Measurements from ENCODE around the gene NLRP4. TPM values are rescaled to one million over a fixed set of nuclear protein-coding genes. Genes with fewer than 3 reads are reported as not detected.

Gene NLRP4
- total RNA-seq (ENCODE audit: low replicate concordance), result not detected in 2 replicates

GRCh38 chr19:55836340-55836739, at the start of gene NLRP4:
Gene NLRP4, plus strand, starts transcription at chr19:55836540. Its CDS starts 15,541 bp downstream, at chr19:55852081.
- Mint-ChIP-seq H3K4me1 (no peaks in the 10 kb centered on the region), H3K9me3 (peaks cover 24% of the 10 kb centered on the region), H3K36me3 (no peaks in the 10 kb centered on the region), H3K27me3 (ENCODE audit: insufficient read depth, low read depth) (no peaks in the 10 kb centered on the region), H3K27ac (no peak within 1 kb of the TSS), H3K4me3 (no peak within 1 kb of the TSS)
- no peak within 1 kb of the TSS for H2AFZ ChIP-seq (replicated peaks)
- H3K79me2 ChIP-seq (ENCODE audit: low read depth), result no peaks in the 10 kb centered on the region
- no peaks in the 10 kb centered on the region for H3F3A ChIP-seq (ENCODE audit: low read depth)
- no peaks in the 10 kb centered on the region for H3K27me3 ChIP-seq
- TF ChIP-seq CTCF (IDR thresholded peaks at IDR 0.05) (no peak), EZH2 (IDR thresholded peaks at IDR 0.05) (no peak), EZH2phosphoT487 (IDR thresholded peaks at IDR 0.05) (no peak)
- no peak within 1 kb of the TSS for H3K27ac ChIP-seq
- H3K9ac ChIP-seq, result no peak within 1 kb of the TSS
- peaks cover 40% of the 10 kb centered on the region for H3K9me3 ChIP-seq (ENCODE audit: low read depth)
- no peaks in the 10 kb centered on the region for H3K36me3 ChIP-seq
- no peaks in the 10 kb centered on the region for H3K4me1 ChIP-seq
- DNase-seq (ENCODE audit: low spot score), result no peak
- no peak within 1 kb of the TSS for H3K4me3 ChIP-seq
- H3K4me2 ChIP-seq, result no peak within 1 kb of the TSS
- H4K20me1 ChIP-seq (ENCODE audit: low read depth), result no peaks in the 10 kb centered on the region

- Histone ChIP-seq H3K36me3 (no peaks in the 10 kb centered on the region), H3K9ac (no peak overlapping the region), H4K20me1 (ENCODE audit: low read depth) (no peaks in the 10 kb centered on the region), H3K27ac (no peak overlapping the region), H3K4me3 (no peak overlapping the region), H3K4me2 (no peak overlapping the region), H3K27me3 (no peaks in the 10 kb centered on the region), H2AFZ (replicated peaks) (no peak overlapping the region), H3K9me3 (ENCODE audit: low read depth) (peaks cover 23% of the 10 kb centered on the region), H3K4me1 (no peaks in the 10 kb centered on the region), H3F3A (ENCODE audit: low read depth) (no peaks in the 10 kb centered on the region), H3K79me2 (ENCODE audit: low read depth) (no peaks in the 10 kb centered on the region)
- DNase-seq (ENCODE audit: low spot score), result no peak
- H3K4me3 Mint-ChIP-seq, result no peak overlapping the region
- H3K27me3 Mint-ChIP-seq (ENCODE audit: insufficient read depth, low read depth), result peaks cover 2% of the 10 kb centered on the region
- H3K9me3 Mint-ChIP-seq, result peaks cover 28% of the 10 kb centered on the region
- no peaks in the 10 kb centered on the region for H3K4me1 Mint-ChIP-seq
- TF ChIP-seq EZH2 (IDR thresholded peaks at IDR 0.05), result no peak
- TF ChIP-seq EZH2phosphoT487 (IDR thresholded peaks at IDR 0.05), result no peak
- no peak for TF ChIP-seq CTCF (IDR thresholded peaks at IDR 0.05)
- H3K27ac Mint-ChIP-seq, result no peak overlapping the region
- H3K36me3 Mint-ChIP-seq, result no peaks in the 10 kb centered on the region
Observed at GRCh38 chr19:55795021-55795420, 41.3 kb upstream of the NLRP4 start.

- H3K27ac ChIP-seq, result no peak overlapping the region
- no peak overlapping the region for H3K4me3 ChIP-seq
- no peaks in the 10 kb centered on the region for H3K4me1 Mint-ChIP-seq
- H3K9me3 ChIP-seq (ENCODE audit: low read depth), result peaks cover 7% of the 10 kb centered on the region
- no peak overlapping the region for H2AFZ ChIP-seq (replicated peaks)
- no peak overlapping the region for H3K9ac ChIP-seq
- H3K36me3 ChIP-seq, result no peaks in the 10 kb centered on the region
- TF ChIP-seq CTCF (IDR thresholded peaks at IDR 0.05) (no peak), EZH2 (IDR thresholded peaks at IDR 0.05) (no peak), EZH2phosphoT487 (IDR thresholded peaks at IDR 0.05) (no peak)
- no peak overlapping the region for H3K4me3 Mint-ChIP-seq
- peaks cover 27% of the 10 kb centered on the region for H3K9me3 Mint-ChIP-seq
- no peaks in the 10 kb centered on the region for H3K79me2 ChIP-seq (ENCODE audit: low read depth)
- no peaks in the 10 kb centered on the region for H3F3A ChIP-seq (ENCODE audit: low read depth)
- no peak for DNase-seq (ENCODE audit: low spot score)
- H4K20me1 ChIP-seq (ENCODE audit: low read depth), result no peaks in the 10 kb centered on the region
- H3K27me3 Mint-ChIP-seq (ENCODE audit: insufficient read depth, low read depth), result peaks cover under 1% of the 10 kb centered on the region
- no peaks in the 10 kb centered on the region for H3K36me3 Mint-ChIP-seq
- no peak overlapping the region for H3K27ac Mint-ChIP-seq
- H3K4me1 ChIP-seq, result no peaks in the 10 kb centered on the region
- H3K4me2 ChIP-seq, result no peak overlapping the region
- no peaks in the 10 kb centered on the region for H3K27me3 ChIP-seq
Observed at GRCh38 chr19:55801416-55801815, 34.9 kb upstream of the NLRP4 start.

Data from neural progenitor cell (in vitro differentiated cells).